Activated CD8-positive, alpha-beta memory T cell treated with anti-CD3 and anti-CD28 coated beads for 1 hour (primary cell): Measurements from ENCODE around the gene NXPH3.
A peak's percentile ranks its signal among the peaks of the same experiment; 100 is the strongest.
"Not testable (repeated sequence)": the region's sequence is repeated elsewhere in the genome, so short reads cannot be mapped to it uniquely, and the experiment has no call there.

Experiments
- DNase-seq, 2 donors: peaks; one replicate each; pipeline ENCODE4 v3.0.0-alpha.2; 2020; ENCODE audit warnings: low read depth in 1 of 2; ENCODE audit errors: extremely low read depth in 1 of 2

The NXPH3 gene

GRCh38 chr17:49575679-49576087 lies at the start of gene NXPH3:
NXPH3 (plus strand) TSS chr17:49575871; CDS start chr17:49576220, 349 bp downstream.
- peak in 1 of 2 donors; percentile 39 for DNase-seq

GRCh38 chr17:49527927-49528651 lies 47.6 kb upstream of the NXPH3 start:
- DNase-seq: no peak

- no peak for DNase-seq
Observed at GRCh38 chr17:49528966-49529365, 46.7 kb upstream of the NXPH3 start.

GRCh38 chr17:49530118-49530517 lies 45.6 kb upstream of the NXPH3 start:
- no peak for DNase-seq

- no peak for DNase-seq
Observed at GRCh38 chr17:49543860-49544259, 31.8 kb upstream of the NXPH3 start.

- DNase-seq: no peak
Observed at GRCh38 chr17:49545007-49545660, 30.5 kb upstream of the NXPH3 start.

- DNase-seq: no peak
Observed at GRCh38 chr17:49545806-49546545, 29.7 kb upstream of the NXPH3 start.

GRCh38 chr17:49546546-49547535 lies 28.8 kb upstream of the NXPH3 start:
- DNase-seq: no peak

- no peak for DNase-seq
Observed at GRCh38 chr17:49547566-49547965, 28.1 kb upstream of the NXPH3 start.

- DNase-seq: no peak
Observed at GRCh38 chr17:49548051-49548505, 27.6 kb upstream of the NXPH3 start.

- no peak for DNase-seq
Observed at GRCh38 chr17:49548506-49549310, 27.0 kb upstream of the NXPH3 start.

GRCh38 chr17:49549311-49549605 lies 26.4 kb upstream of the NXPH3 start:
- no peak for DNase-seq

GRCh38 chr17:49549691-49550678 lies 25.7 kb upstream of the NXPH3 start:
- DNase-seq: no peak

- not testable (repeated sequence) for DNase-seq
Observed at GRCh38 chr17:49550764-49551163, 24.9 kb upstream of the NXPH3 start.

GRCh38 chr17:49551221-49552069 lies 24.2 kb upstream of the NXPH3 start:
- no peak for DNase-seq

GRCh38 chr17:49552070-49552751 lies 23.5 kb upstream of the NXPH3 start:
- DNase-seq: no peak

- DNase-seq: no peak
Observed at GRCh38 chr17:49553676-49554335, 21.9 kb upstream of the NXPH3 start.
